SU-DHL-6 (cell line): Measurements from ENCODE around the gene SUV39H2.

Experiments
- CTCF ChIP-seq: fragments of 200-600 bp; sonication (generic); IDR thresholded peaks from one replicate; pipeline ENCODE4 v1.5.1; 2017; ENCODE audit warnings: antibody characterized with exemption, mild to moderate bottlenecking, low read length, moderate library complexity; ENCODE audit not compliant: insufficient read depth, poor library complexity, severe bottlenecking
- EZH2phosphoT487 ChIP-seq: fragments of 200-600 bp; sonication (generic), shearing (Covaris generic); conservative IDR thresholded peaks from 2 replicates; pipeline ENCODE4 v1.6.1; 2018; ENCODE audit warnings: mild to moderate bottlenecking, antibody characterized with exemption, low read length, moderate library complexity, mixed read lengths

- TF ChIP-seq CTCF (no peak), EZH2phosphoT487 (no peak)
Measured at GRCh38 chr10:14837757-14838581, 40.7 kb upstream of the SUV39H2 start, which contains the start of the genes CDNF, HSPA14 and MSANTD7.
